ENCODE results near the gene MEGF8. TPM values are rescaled to one million over a fixed set of nuclear protein-coding genes. Genes with fewer than 3 reads are reported as not detected.

The MEGF8 gene
- total RNA-seq, 2 experiments from 2014 or later: 6.8 to 7.6 TPM

DNA sequence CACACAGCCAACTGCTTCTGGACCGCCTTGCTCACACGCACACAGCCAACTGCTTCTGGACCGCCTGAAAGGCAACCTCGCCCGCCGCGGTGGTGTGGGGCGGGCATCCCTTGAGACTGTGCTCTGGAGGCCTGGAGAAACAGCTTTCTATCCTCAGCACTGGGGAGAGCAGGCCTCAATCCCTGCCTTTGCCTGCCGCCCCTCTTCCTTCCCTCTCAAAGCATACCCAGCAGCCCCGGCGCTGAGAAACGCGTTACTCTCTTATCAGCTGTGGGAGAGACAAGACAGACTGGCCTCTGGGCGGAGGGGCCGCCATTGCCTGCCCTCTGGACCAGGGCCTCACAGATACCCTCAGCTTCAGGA, 98.9 kb downstream of the MEGF8 start:
- peak overlapping the region; percentile 84 for H3K27ac Mint-ChIP-seq
- H3K36me3 Mint-ChIP-seq: peaks cover 12% of the 10 kb centered on the region
- DNase-seq: no peak
- no peaks in the 10 kb centered on the region for H3K9me3 Mint-ChIP-seq
- no peak overlapping the region for H3K4me3 Mint-ChIP-seq
- no peaks in the 10 kb centered on the region for H3K27me3 Mint-ChIP-seq
- peaks cover 40% of the 10 kb centered on the region for H3K4me1 Mint-ChIP-seq

GRCh38 chr19:42424712-42425131, 99.3 kb downstream of the MEGF8 start:
- no peaks in the 10 kb centered on the region for H3K9me3 Mint-ChIP-seq
- H3K27me3 Mint-ChIP-seq: no peaks in the 10 kb centered on the region
- DNase-seq: no peak
- peaks cover 38% of the 10 kb centered on the region for H3K4me1 Mint-ChIP-seq
- H3K4me3 Mint-ChIP-seq: no peak overlapping the region
- peaks cover 12% of the 10 kb centered on the region for H3K36me3 Mint-ChIP-seq
- H3K27ac Mint-ChIP-seq: no peak overlapping the region

- Mint-ChIP-seq H3K36me3 (peaks cover 4% of the 10 kb centered on the region), H3K27ac (no peak overlapping the region), H3K9me3 (no peaks in the 10 kb centered on the region), H3K4me3 (no peak overlapping the region), H3K4me1 (peaks cover 19% of the 10 kb centered on the region), H3K27me3 (no peaks in the 10 kb centered on the region)
- no peak for DNase-seq
Measured at GRCh38 chr19:42426643-42427042, 101.2 kb downstream of the MEGF8 start.

DNA sequence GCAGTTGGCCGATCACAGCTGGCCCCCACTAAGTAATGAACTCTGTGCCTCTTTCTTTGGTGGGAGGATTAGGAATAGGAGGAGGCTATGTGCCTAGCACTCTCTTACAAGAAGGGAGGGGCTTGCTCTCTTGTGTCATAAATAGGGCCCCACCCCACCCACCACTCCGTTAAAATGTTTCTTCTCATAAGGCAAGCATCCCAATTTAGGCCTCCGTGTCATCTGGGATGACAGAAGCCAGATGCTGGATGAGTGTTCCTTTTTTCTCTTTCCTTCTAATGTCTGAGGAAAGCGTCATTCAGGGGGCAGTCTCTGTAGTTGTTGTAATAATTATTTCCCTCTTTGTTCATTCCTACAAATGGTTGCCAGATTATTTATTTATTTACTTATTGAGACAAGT, 101.9 kb downstream of the MEGF8 start, which contains the start of gene LIPE:
Gene LIPE (minus strand): TSS at position 76 of the 400 bp plus-strand sequence. CDS start 239 bp downstream, outside the sequence.
- DNase-seq: no peak
- Mint-ChIP-seq H3K27ac (no peak within 1 kb of the TSS), H3K4me3 (no peak within 1 kb of the TSS), H3K36me3 (peaks cover 4% of the 10 kb centered on the region), H3K27me3 (no peaks in the 10 kb centered on the region), H3K9me3 (no peaks in the 10 kb centered on the region), H3K4me1 (peaks cover 13% of the 10 kb centered on the region)

Other genes starting within 250 kb of the MEGF8 start
- gene ZNF574, start 249.5 kb upstream of the MEGF8 start, total RNA-seq: 10 to 100 TPM; 15.5 to 16.0 TPM
- gene POU2F2, start 193.2 kb upstream of the MEGF8 start, total RNA-seq: 10 to 100 TPM; 50.8 to 52.2 TPM
- 10 to 100 TPM; 16.2 to 17.6 TPM for gene DEDD2, start 108.0 kb upstream of the MEGF8 start, total RNA-seq
- 10 to 100 TPM; 12.1 to 14.5 TPM for gene ZNF526, start 105.3 kb upstream of the MEGF8 start, total RNA-seq
- gene GSK3A, start 83.0 kb upstream of the MEGF8 start, total RNA-seq: 10 to 100 TPM; 38.2 to 39.0 TPM
- 10 to 100 TPM; 62.9 to 66.0 TPM for gene ERF, start 70.5 kb upstream of the MEGF8 start, total RNA-seq
- 10 to 100 TPM; 43.8 to 50.4 TPM for gene CIC, start 56.4 kb upstream of the MEGF8 start, total RNA-seq
- gene PRR19, start 23.5 kb upstream of the MEGF8 start, total RNA-seq: under 1 TPM; 0.52 to 0.92 TPM
- 10 to 100 TPM; 38.1 to 38.4 TPM for gene PAFAH1B3, start 23.0 kb upstream of the MEGF8 start, total RNA-seq
- gene TMEM145, start 12.3 kb upstream of the MEGF8 start, total RNA-seq: 1 to 10 TPM; 1.1 to 3.2 TPM
- gene CNFN, start 64.7 kb downstream of the MEGF8 start, total RNA-seq: not detected
- 10 to 100 TPM; 24.8 to 25.1 TPM for gene LIPE, start 101.8 kb downstream of the MEGF8 start, total RNA-seq
- gene CXCL17, start 117.3 kb downstream of the MEGF8 start, total RNA-seq: not detected
- gene CEACAM1, start 202.8 kb downstream of the MEGF8 start, total RNA-seq: 1 to 10 TPM; 3.3 to 3.5 TPM

Data from activated naive CD8-positive, alpha-beta T cell treated with anti-CD3 and anti-CD28 coated beads for 36 hours (primary cell).